ENCODE data around the gene DIAPH1.

Gene DIAPH1

DNA sequence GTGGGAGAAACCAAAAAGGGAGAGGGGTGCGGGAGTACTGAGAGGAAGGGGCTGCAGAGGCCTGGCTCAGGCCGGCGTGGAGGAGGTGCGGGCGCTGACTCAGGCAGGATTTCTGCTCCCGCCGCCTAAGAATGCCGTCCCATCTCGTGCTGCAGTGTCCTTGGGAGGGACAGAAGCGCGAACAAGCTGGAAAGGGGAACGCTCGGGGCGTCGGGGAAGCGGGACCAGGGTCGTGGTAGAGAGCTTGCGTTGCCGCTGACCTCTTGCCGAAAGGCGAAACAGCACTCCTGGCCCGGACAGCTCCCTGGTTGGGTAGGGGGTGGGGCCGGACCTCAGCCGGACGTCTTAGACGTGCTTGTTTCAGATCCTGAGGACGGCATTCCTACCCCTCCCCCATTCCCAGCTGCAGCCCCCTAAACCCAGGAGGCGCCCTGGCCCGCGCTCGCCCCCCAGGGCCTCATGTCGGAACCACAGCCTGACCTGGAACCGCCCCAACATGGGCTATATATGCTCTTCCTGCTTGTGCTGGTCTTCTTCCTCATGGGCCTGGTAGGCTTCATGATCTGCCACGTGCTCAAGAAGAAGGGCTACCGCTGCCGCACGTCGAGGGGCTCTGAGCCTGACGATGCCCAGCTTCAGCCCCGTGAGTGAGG is 19.1 kb upstream of the DIAPH1 start:
- H3K4me1 ChIP-seq (ENCODE audit: control insufficient read depth, insufficient read depth, low read length) = peaks cover 21% of the 10 kb centered on the region

DNA sequence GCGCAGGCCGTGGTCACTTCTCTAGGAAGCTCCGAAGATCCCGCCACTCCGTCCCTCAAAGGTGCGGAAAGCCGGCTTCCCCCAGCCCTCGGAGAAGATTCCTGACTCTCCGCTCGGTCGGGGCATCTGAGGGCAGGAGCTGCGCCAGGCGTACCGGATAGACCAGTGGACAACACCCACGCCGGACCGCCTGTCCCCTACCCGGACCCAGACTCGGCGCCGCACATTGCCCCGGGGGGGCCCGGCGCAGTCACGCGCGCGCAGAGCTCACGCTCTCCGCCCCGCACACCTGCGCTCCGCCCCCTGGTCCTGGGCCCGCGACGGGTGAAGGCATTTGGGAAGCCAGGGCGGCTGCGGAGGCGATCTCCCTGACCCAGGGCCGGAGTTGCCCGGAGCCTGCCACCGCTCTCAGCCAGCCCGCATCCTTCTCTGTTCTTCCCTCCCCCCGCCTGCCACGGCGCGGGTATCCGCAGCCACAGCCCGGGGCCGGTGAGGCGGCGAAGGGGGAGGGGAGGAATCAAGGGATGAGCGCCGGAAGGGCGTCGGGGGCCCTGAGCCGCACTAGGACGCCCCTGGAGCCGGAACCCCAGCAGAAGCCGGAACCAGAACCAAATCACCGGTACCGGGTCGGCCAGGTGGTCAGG is 18.4 kb upstream of the DIAPH1 start:
- peak overlapping the region; percentile 87 for H3K9ac ChIP-seq (ENCODE audit: low read length)

More for the DNA sequence above, 19.1 kb upstream of the DIAPH1 start:
- peak overlapping the region; percentile 87 for H3K9ac ChIP-seq (ENCODE audit: low read length)
- no peaks in the 10 kb centered on the region for H3K9me3 ChIP-seq (ENCODE audit: control insufficient read depth, low read length)
- peak overlapping the region; percentile 60 for H3K4me3 ChIP-seq (ENCODE audit: low read length)
- no peaks in the 10 kb centered on the region for H3K36me3 ChIP-seq (ENCODE audit: control insufficient read depth, insufficient read depth, low read length)
- peaks cover 9% of the 10 kb centered on the region for H3K27me3 ChIP-seq (ENCODE audit: control insufficient read depth, insufficient read depth, low read length)

DNA sequence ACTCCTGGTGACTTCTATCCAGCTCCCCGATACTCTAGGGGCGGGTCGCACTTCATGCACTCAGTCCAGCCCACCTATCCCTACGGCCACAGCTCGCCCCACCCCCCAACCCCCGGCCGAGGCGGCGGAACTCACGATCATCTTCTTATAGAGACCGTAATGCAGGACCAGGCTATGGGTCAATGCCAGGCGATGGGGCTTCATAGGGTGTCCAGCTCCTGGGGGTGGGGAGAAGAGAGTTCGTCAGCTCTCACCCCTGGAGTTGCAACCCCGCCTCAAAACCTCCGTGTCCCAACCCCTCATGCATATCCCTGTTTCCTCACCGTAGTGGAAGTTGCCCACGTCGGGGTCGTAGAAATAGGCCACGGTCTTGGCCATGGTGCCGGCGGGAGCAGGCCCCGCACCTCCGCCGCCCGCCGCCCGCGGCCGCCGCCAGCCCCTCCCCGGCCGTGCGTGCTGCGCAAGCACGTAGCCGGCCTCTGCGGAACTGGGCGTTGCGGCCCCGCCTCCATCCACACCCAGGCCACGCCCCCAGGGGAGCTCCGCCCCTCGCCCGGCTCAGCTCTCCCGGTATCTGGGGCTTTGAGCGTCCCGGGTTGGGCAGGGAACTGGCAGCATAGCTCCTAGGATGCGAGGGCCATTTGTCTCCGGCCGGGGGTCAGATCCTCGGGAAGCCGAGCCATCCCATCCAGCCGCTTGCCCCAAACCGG is 17.8 kb upstream of the DIAPH1 start, which contains the start of the genes HDAC3 and RELL2:
TSS of gene HDAC3 (minus strand) at position 437 of the 710 bp plus-strand sequence. CDS start at position 378, 59 bp downstream.
TSS of gene RELL2 (plus strand) at position 585 of the 710 bp plus-strand sequence. CDS start 1,229 bp downstream, outside the sequence.
- H3K27me3 ChIP-seq (ENCODE audit: control insufficient read depth, insufficient read depth, low read length) = peaks cover 9% of the 10 kb centered on the region
- H3K4me3 ChIP-seq (ENCODE audit: low read length) = peak within 1 kb of the TSS; percentile 79
- peak within 1 kb of the TSS; percentile 87 for H3K9ac ChIP-seq (ENCODE audit: low read length)
- H3K4me1 ChIP-seq (ENCODE audit: control insufficient read depth, insufficient read depth, low read length) = peaks cover 21% of the 10 kb centered on the region
- H3K9me3 ChIP-seq (ENCODE audit: control insufficient read depth, low read length) = no peaks in the 10 kb centered on the region
- no peaks in the 10 kb centered on the region for H3K36me3 ChIP-seq (ENCODE audit: control insufficient read depth, insufficient read depth, low read length)

More for the DNA sequence above, 18.4 kb upstream of the DIAPH1 start:
- H3K36me3 ChIP-seq (ENCODE audit: control insufficient read depth, insufficient read depth, low read length) = no peaks in the 10 kb centered on the region
- peak overlapping the region; percentile 79 for H3K4me3 ChIP-seq (ENCODE audit: low read length)
- H3K9me3 ChIP-seq (ENCODE audit: control insufficient read depth, low read length) = no peaks in the 10 kb centered on the region
- H3K4me1 ChIP-seq (ENCODE audit: control insufficient read depth, insufficient read depth, low read length) = peaks cover 21% of the 10 kb centered on the region
- H3K27me3 ChIP-seq (ENCODE audit: control insufficient read depth, insufficient read depth, low read length) = peaks cover 9% of the 10 kb centered on the region

DNA sequence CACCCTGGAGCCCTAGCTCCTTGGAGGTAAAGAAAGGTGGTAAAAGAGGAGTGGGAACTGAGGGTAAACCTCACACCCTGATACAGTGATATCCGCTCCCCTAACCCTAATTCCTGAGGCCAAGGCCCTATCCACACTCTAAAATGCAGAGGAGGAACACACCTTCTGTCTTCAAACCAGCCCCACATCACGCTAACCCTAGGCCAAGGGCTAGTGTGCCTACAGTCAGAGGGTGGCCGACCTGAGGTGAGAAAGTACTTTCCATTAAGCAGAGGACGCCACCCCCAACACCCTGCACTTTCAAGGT is 17.3 kb upstream of the DIAPH1 start:
- H3K27me3 ChIP-seq (ENCODE audit: control insufficient read depth, insufficient read depth, low read length) = peaks cover 9% of the 10 kb centered on the region
- H3K4me1 ChIP-seq (ENCODE audit: control insufficient read depth, insufficient read depth, low read length) = peaks cover 21% of the 10 kb centered on the region
- H3K4me3 ChIP-seq (ENCODE audit: low read length) = peak overlapping the region; percentile 79
- no peaks in the 10 kb centered on the region for H3K9me3 ChIP-seq (ENCODE audit: control insufficient read depth, low read length)
- H3K9ac ChIP-seq (ENCODE audit: low read length) = peak overlapping the region; percentile 87
- no peaks in the 10 kb centered on the region for H3K36me3 ChIP-seq (ENCODE audit: control insufficient read depth, insufficient read depth, low read length)

DNA sequence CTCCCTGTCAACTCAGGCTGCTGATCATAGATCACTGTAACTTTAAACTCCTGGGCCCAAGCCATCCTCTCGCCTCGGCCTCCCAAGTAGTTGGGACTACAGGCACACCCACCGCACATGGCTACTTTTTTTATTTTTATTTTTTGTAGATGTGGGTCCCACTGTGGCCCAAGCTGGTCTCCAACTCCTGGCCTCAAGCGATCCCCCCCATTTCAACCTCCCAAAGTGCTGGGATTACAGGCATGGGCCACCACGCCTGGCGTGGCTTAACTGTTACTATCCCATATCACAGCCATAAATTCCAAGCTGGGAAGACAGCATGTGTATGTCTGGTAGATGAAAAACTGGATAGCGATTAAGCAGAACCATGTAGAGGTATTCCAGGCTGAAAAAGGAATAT is 16.8 kb upstream of the DIAPH1 start:
- Histone ChIP-seq H3K4me1 (ENCODE audit: control insufficient read depth, insufficient read depth, low read length) (peaks cover 21% of the 10 kb centered on the region), H3K4me3 (ENCODE audit: low read length) (peak overlapping the region; percentile 79), H3K9ac (ENCODE audit: low read length) (no peak overlapping the region), H3K9me3 (ENCODE audit: control insufficient read depth, low read length) (no peaks in the 10 kb centered on the region), H3K36me3 (ENCODE audit: control insufficient read depth, insufficient read depth, low read length) (no peaks in the 10 kb centered on the region), H3K27me3 (ENCODE audit: control insufficient read depth, insufficient read depth, low read length) (peaks cover 9% of the 10 kb centered on the region)

DNA sequence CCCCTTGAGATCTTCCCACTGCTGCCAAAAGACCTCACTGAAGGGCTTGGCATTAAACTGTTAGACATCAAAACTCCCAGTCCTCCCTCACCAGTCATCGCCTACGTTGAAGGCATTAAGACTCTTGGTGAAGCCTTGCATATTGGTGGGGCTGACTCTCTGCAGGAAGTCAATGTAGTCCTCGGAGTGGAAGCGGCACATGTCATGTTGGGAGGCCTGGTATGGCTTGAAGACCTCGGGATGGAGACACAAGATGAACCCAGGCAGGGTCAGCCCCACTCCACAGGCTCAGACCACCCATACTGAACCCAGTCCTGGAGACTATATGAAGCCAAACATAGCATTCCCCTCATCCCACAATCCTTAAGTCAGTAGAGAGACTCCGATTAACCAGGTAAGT is 15.9 kb upstream of the DIAPH1 start:
- Histone ChIP-seq H3K36me3 (ENCODE audit: control insufficient read depth, insufficient read depth, low read length) (no peaks in the 10 kb centered on the region), H3K27me3 (ENCODE audit: control insufficient read depth, insufficient read depth, low read length) (peaks cover 9% of the 10 kb centered on the region), H3K9ac (ENCODE audit: low read length) (no peak overlapping the region), H3K4me1 (ENCODE audit: control insufficient read depth, insufficient read depth, low read length) (peaks cover 21% of the 10 kb centered on the region), H3K9me3 (ENCODE audit: control insufficient read depth, low read length) (no peaks in the 10 kb centered on the region), H3K4me3 (ENCODE audit: low read length) (no peak overlapping the region)

DNA sequence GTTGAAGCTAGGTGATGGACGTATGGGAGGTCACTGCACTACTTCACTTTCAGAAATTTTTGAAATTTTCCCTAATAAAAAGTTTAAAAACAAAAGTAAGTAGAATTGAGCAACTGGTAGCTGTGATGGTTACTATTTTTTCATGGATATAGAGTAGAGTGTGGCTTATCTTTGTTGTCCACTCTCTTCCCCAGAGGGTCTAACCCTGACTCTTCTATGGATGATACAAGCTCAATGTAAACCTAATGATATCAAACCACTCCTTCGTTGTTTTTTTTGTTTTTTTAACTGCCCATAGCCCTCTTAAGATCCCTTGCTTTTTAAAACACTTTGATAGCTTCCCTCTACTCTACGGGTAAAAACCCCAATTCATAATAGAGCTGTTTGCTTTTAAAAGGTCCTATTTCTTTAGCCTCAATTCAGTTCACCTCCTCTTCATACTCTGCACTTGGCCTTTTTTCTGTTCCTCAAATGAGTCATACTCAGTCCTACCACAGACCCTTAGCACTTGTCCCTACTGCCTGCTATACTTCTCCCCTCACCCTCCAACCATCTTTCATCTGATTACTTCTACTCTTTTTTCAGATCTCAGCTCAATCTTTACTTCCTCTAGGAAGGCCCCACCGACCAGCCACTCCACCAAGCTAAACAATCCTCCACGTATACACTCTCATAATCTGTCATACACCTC is 15.2 kb upstream of the DIAPH1 start:
- peaks cover 21% of the 10 kb centered on the region for H3K4me1 ChIP-seq (ENCODE audit: control insufficient read depth, insufficient read depth, low read length)
- no peak overlapping the region for H3K4me3 ChIP-seq (ENCODE audit: low read length)
- peaks cover under 1% of the 10 kb centered on the region for H3K36me3 ChIP-seq (ENCODE audit: control insufficient read depth, insufficient read depth, low read length)
- H3K27me3 ChIP-seq (ENCODE audit: control insufficient read depth, insufficient read depth, low read length) = peaks cover 9% of the 10 kb centered on the region
- no peak overlapping the region for H3K9ac ChIP-seq (ENCODE audit: low read length)
- H3K9me3 ChIP-seq (ENCODE audit: control insufficient read depth, low read length) = no peaks in the 10 kb centered on the region

DNA sequence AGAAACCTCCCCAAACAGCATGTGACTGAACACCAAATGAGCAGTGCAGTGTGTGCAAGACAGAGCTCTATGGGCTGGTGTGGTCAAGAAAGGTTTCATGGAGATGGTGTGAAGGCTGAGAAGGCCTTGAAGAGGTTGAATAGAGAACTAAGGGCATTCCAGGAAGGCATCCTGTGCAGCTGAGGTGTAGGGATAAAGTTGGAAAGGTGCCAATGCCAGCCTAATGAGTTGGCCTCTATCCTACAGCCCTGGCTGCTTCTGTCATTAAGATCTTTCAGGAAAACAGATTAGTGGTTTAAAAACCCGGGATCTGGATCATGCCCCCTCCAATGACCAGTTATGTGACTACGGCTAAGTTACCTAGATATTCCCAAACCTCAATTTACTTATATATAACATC is 13.8 kb upstream of the DIAPH1 start:
- peaks cover 10% of the 10 kb centered on the region for H3K36me3 ChIP-seq (ENCODE audit: control insufficient read depth, insufficient read depth, low read length)
- H3K4me3 ChIP-seq (ENCODE audit: low read length) = no peak overlapping the region
- no peak overlapping the region for H3K9ac ChIP-seq (ENCODE audit: low read length)
- H3K27me3 ChIP-seq (ENCODE audit: control insufficient read depth, insufficient read depth, low read length) = peaks cover 4% of the 10 kb centered on the region
- peaks cover 16% of the 10 kb centered on the region for H3K4me1 ChIP-seq (ENCODE audit: control insufficient read depth, insufficient read depth, low read length)
- H3K9me3 ChIP-seq (ENCODE audit: control insufficient read depth, low read length) = no peaks in the 10 kb centered on the region

DNA sequence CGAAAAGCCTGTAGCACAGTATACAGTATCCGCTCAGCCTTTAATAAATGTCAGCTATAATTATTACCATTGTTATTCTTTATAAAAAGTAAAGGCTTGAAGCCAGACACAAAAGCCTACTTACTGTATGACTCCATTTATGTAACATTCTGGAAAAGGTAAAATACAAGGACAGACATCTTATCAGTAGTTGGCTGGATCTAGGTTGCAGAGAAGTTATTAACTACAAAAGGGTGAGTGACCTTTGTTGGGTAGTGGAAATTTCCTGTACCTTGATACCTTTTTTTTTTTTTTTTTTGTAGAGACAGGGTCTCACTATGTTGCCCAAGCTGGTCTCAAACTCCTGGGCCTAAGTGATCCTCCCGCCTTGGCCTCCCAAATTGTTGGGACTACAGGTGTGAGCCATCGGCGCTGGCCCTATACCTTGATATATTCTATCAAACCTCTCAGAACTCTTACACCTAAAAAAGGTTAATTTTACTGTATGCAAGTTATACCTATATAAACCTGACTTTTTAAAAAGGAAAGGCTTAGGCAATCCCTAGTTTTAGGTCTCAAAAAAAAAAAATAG is 11.9 kb upstream of the DIAPH1 start:
- Histone ChIP-seq H3K9me3 (ENCODE audit: control insufficient read depth, low read length) (no peaks in the 10 kb centered on the region), H3K4me3 (ENCODE audit: low read length) (no peak overlapping the region), H3K9ac (ENCODE audit: low read length) (no peak overlapping the region), H3K36me3 (ENCODE audit: control insufficient read depth, insufficient read depth, low read length) (peaks cover 10% of the 10 kb centered on the region), H3K4me1 (ENCODE audit: control insufficient read depth, insufficient read depth, low read length) (peaks cover 8% of the 10 kb centered on the region), H3K27me3 (ENCODE audit: control insufficient read depth, insufficient read depth, low read length) (no peaks in the 10 kb centered on the region)

DNA sequence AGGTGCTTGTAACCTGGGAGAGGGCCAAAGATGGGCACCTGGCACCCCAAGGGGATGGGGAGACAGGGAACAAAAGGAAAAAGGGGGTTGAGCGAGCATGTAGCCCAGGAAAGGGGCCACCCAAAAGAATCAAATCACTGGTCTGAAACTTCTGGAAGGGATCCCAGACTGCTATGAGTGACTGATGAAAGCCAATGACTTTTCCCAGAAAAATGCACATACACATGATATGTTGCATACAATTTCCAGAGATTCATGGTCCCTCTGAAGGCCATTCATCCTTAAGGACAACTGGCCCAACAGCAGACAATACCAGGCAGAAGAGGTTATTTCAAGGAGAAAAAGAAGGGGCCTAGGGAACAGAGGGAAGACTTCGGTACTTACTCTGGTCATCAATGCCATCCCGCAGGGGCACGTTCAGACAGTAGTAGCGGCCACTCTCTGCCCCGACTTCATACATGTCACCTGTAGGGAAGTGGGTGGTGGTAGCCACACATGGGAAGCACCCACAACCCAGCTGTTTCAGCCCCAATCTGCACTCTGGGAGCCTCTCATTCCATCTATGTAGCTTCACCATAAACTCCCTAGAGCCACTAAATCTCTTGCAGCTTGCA is 9.5 kb upstream of the DIAPH1 start:
- Histone ChIP-seq H3K9ac (ENCODE audit: low read length) (no peak overlapping the region), H3K36me3 (ENCODE audit: control insufficient read depth, insufficient read depth, low read length) (peaks cover 10% of the 10 kb centered on the region), H3K4me1 (ENCODE audit: control insufficient read depth, insufficient read depth, low read length) (no peaks in the 10 kb centered on the region), H3K9me3 (ENCODE audit: control insufficient read depth, low read length) (no peaks in the 10 kb centered on the region), H3K27me3 (ENCODE audit: control insufficient read depth, insufficient read depth, low read length) (no peaks in the 10 kb centered on the region), H3K4me3 (ENCODE audit: low read length) (no peak overlapping the region)

DNA sequence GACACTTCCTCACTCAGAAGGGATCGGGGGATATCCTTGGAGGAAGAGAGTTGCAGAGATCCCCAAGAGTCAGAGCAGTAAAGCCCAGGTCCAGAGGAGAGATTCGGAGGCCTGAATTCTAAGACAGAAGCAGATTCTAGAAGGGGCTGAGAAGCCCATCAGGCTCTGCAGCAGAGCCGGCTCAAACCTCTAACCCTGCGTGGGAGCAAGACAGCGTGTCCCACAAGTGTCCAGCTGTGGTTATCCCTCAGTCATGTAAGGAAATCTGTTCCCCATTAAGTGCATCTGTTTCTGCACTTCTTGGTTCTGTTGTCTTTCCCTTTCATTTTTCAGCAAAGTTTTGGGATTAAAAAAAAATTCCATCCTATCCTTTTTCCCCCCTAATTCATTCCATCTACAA is 4.8 kb upstream of the DIAPH1 start:
- H3K9ac ChIP-seq (ENCODE audit: low read length) = no peak overlapping the region
- no peaks in the 10 kb centered on the region for H3K4me1 ChIP-seq (ENCODE audit: control insufficient read depth, insufficient read depth, low read length)
- H3K27me3 ChIP-seq (ENCODE audit: control insufficient read depth, insufficient read depth, low read length) = no peaks in the 10 kb centered on the region
- H3K36me3 ChIP-seq (ENCODE audit: control insufficient read depth, insufficient read depth, low read length) = peaks cover 5% of the 10 kb centered on the region
- no peak overlapping the region for H3K4me3 ChIP-seq (ENCODE audit: low read length)
- H3K9me3 ChIP-seq (ENCODE audit: control insufficient read depth, low read length) = no peaks in the 10 kb centered on the region

All from mucosa of stomach (tissue), 1 donor.